DND-41 (cell line): ENCODE results near the gene DYSF.

Experiments used
- CTCF ChIP-seq: IDR thresholded peaks from 2 replicates; pipeline ENCODE4 v1.5.1; 2012; ENCODE audit warnings: borderline replicate concordance, low read length, moderate library complexity, mild to moderate bottlenecking; ENCODE audit not compliant: poor library complexity, severe bottlenecking; ENCODE audit errors: extremely low read depth
- EZH2 ChIP-seq: IDR thresholded peaks from 3 replicates; pipeline ENCODE4 v1.6.1; 2012; ENCODE audit warnings: borderline replicate concordance, low read depth, mild to moderate bottlenecking, moderate library complexity, low read length, inconsistent platforms; ENCODE audit not compliant: severe bottlenecking

- no peak for TF ChIP-seq CTCF
- no peak for TF ChIP-seq EZH2
Measured at GRCh38 chr2:71730785-71731383, 277.5 kb downstream of the DYSF start.
